Activated B cell treated with CpG ODN at 0.5 μM for 24 hours (primary cell): ENCODE data around the gene RDM1. TPM values are rescaled to one million over a fixed set of nuclear protein-coding genes. Genes with fewer than 3 reads are reported as not detected.
"Not testable (repeated sequence)": the region's sequence is repeated elsewhere in the genome, so short reads cannot be mapped to it uniquely, and the experiment has no call there.

Experiments used
- ATAC-seq: fragments of 200-7000 bp; cut with Tn5 transposase; one replicate; pipeline ENCODE4 v1.10.0; 2021; ENCODE audit warnings: low read depth, mild to moderate bottlenecking, moderate library complexity
- CTCF ChIA-PET: fragments of 350-600 bp; sonication (Branson Sonifier 250); formaldehyde crosslinking; loops from one replicate; lab custom pipeline; 2021; ENCODE audit warnings: antibody characterized with exemption; lab: Charles Lee
- POLR2A ChIA-PET: fragments of 350-600 bp; sonication (Branson Sonifier 250); formaldehyde crosslinking; loops from one replicate; lab custom pipeline; 2021; ENCODE audit warnings: antibody characterized with exemption; lab: Charles Lee
- DNase-seq: peaks from one replicate; pipeline ENCODE4 v3.0.0; 2022
- H3K27ac Mint-ChIP-seq: one replicate; pipeline ENCODE4 v1.8.0; 2020; ENCODE audit warnings: mixed read lengths
- H3K27me3 Mint-ChIP-seq: one replicate; pipeline ENCODE4 v1.8.0; 2021; ENCODE audit warnings: mixed read lengths
- H3K36me3 Mint-ChIP-seq: one replicate; pipeline ENCODE4 v1.8.0; 2021; ENCODE audit warnings: low read depth, mixed read lengths
- H3K4me1 Mint-ChIP-seq: one replicate; pipeline ENCODE4 v1.8.0; 2021; ENCODE audit warnings: mixed read lengths
- H3K4me3 Mint-ChIP-seq: one replicate; pipeline ENCODE4 v1.8.0; 2020; ENCODE audit warnings: mild to moderate bottlenecking, mixed read lengths
- H3K9me3 Mint-ChIP-seq: one replicate; pipeline ENCODE4 v1.8.0; 2020; ENCODE audit warnings: mixed read lengths
- CTCF ChIP-seq: fragments of 200-600 bp; IDR thresholded peaks from one replicate; pipeline ENCODE4 v1.8.0; 2022; ENCODE audit warnings: antibody characterized with exemption, mild to moderate bottlenecking
- intact Hi-C: fragments of 100-400 bp; cut with micrococcal nuclease; formaldehyde crosslinking; loops from one replicate; pipeline ENCODE4 v1.15.1; 2024
- total RNA-seq: library from RNA; stranded (reverse); gene quantifications from 2 replicates; pipeline ENCODE4 v1.2.3, GENCODE V29; 2022

RDM1 gene
- total RNA-seq, 1 donor from 2014 or later: not detected

GRCh38 chr17:35947156-35947585 lies 16.6 kb upstream of the RDM1 start:
- Mint-ChIP-seq H3K27me3 (peaks cover 2% of the 10 kb centered on the region), H3K36me3 (no peaks in the 10 kb centered on the region), H3K4me3 (no peak overlapping the region), H3K9me3 (no peaks in the 10 kb centered on the region), H3K27ac (no peak overlapping the region), H3K4me1 (no peaks in the 10 kb centered on the region)
- TF ChIP-seq CTCF: no peak
- ChIA-PET CTCF (no interaction called here), POLR2A (interaction anchor here (0.7 kb wide), 1 partner anchor 67 kb away, joined by 9 read pairs; the partner anchor contains the start of gene CCL5)
- intact Hi-C loops: loop anchor here (5.0 kb wide), 3 partner anchors 100 to 585 kb away; partner anchors contain the start of genes MYO19 and PIGW
- ATAC-seq: peak; percentile 98
- DNase-seq: peak; percentile 32

- Mint-ChIP-seq H3K4me1 (no peaks in the 10 kb centered on the region), H3K36me3 (no peaks in the 10 kb centered on the region), H3K27ac (no peak overlapping the region), H3K9me3 (no peaks in the 10 kb centered on the region), H3K4me3 (no peak overlapping the region), H3K27me3 (peaks cover 2% of the 10 kb centered on the region)
- intact Hi-C loops: no loop called here
- ATAC-seq (no peak), DNase-seq (no peak)
- ChIA-PET POLR2A (no interaction called here), CTCF (no interaction called here)
- TF ChIP-seq CTCF: no peak
These were observed 13.6 kb upstream of the RDM1 start for GRCh38 chr17:35944151-35944550.

GRCh38 chr17:35943537-35943936 lies 13.0 kb upstream of the RDM1 start, which contains the start of gene LYZL6:
Gene LYZL6 (minus strand): TSS chr17:35943713. CDS start chr17:35939356, 4,357 bp downstream.
- no peaks in the 10 kb centered on the region for H3K36me3 Mint-ChIP-seq
- H3K9me3 Mint-ChIP-seq: no peaks in the 10 kb centered on the region
- no peaks in the 10 kb centered on the region for H3K4me1 Mint-ChIP-seq
- ChIA-PET CTCF (interaction anchor here (1.3 kb wide), 1 partner anchor 205 kb away, joined by 4 read pairs; no protein-coding TSS in a partner anchor), POLR2A (no interaction called here)
- intact Hi-C loops: no loop called here
- H3K27ac Mint-ChIP-seq: no peak within 1 kb of the TSS
- H3K4me3 Mint-ChIP-seq: no peak within 1 kb of the TSS
- TF ChIP-seq CTCF: no peak
- peaks cover 2% of the 10 kb centered on the region for H3K27me3 Mint-ChIP-seq
- ATAC-seq (no peak), DNase-seq (no peak)

- Mint-ChIP-seq H3K27ac (no peak overlapping the region), H3K4me1 (no peaks in the 10 kb centered on the region), H3K27me3 (peaks cover 2% of the 10 kb centered on the region), H3K36me3 (no peaks in the 10 kb centered on the region), H3K9me3 (no peaks in the 10 kb centered on the region), H3K4me3 (no peak overlapping the region)
- intact Hi-C loops: no loop called here
- ATAC-seq: no peak
- POLR2A ChIA-PET: no interaction called here
- no peak for TF ChIP-seq CTCF
- CTCF ChIA-PET: interaction anchor here (1.3 kb wide), 1 partner anchor 206 kb away, joined by 4 read pairs; no protein-coding TSS in a partner anchor
- no peak for DNase-seq
These were observed 12.1 kb upstream of the RDM1 start for GRCh38 chr17:35942588-35943186.

- POLR2A ChIA-PET, H3K4me1 Mint-ChIP-seq: not testable (repeated sequence)
These were observed 7.9 kb upstream of the RDM1 start for GRCh38 chr17:35938492-35938891.

More at GRCh38 chr17:35938492-35938891, 7.9 kb upstream of the RDM1 start:
- intact Hi-C loops, DNase-seq, H3K27me3 Mint-ChIP-seq, H3K4me3 Mint-ChIP-seq, H3K27ac Mint-ChIP-seq, H3K9me3 Mint-ChIP-seq, H3K36me3 Mint-ChIP-seq, ATAC-seq: not testable (repeated sequence)
- CTCF ChIA-PET: interaction anchor here (1.1 kb wide), 1 partner anchor 87 kb away, joined by 3 read pairs; no protein-coding TSS in a partner anchor
